ENCODE measurements around the gene BACH2.

DNA sequence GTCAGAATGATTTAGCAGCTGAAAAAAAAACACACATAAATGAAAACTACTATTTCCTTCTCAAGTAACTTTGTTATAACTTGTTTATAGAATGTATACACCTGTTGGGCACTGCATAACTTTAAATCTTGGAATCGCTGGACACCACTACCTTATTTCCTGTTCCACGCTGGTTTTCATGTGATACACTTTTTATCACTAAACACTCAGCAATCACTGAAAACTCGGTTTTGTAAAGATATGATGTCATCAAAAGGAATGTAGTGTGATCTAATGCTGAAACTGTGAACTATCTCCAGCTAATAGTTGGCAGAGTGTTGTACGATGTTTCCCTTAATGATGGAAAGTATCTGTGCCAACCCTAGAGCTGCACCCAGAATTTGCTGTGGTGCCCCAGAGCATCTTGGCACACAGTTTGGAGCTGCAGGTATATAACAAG, 127.9 kb downstream of the BACH2 start:
- TF ChIP-seq CTCF (IDR thresholded peaks at IDR 0.05) (no peak), EZH2 (IDR thresholded peaks at IDR 0.05) (no peak)

All from neural progenitor cell (in vitro differentiated cells).